ENCODE results near the gene PCDHA1.
"Not testable (repeated sequence)": the region's sequence is repeated elsewhere in the genome, so short reads cannot be mapped to it uniquely, and the experiment has no call there.

DNA sequence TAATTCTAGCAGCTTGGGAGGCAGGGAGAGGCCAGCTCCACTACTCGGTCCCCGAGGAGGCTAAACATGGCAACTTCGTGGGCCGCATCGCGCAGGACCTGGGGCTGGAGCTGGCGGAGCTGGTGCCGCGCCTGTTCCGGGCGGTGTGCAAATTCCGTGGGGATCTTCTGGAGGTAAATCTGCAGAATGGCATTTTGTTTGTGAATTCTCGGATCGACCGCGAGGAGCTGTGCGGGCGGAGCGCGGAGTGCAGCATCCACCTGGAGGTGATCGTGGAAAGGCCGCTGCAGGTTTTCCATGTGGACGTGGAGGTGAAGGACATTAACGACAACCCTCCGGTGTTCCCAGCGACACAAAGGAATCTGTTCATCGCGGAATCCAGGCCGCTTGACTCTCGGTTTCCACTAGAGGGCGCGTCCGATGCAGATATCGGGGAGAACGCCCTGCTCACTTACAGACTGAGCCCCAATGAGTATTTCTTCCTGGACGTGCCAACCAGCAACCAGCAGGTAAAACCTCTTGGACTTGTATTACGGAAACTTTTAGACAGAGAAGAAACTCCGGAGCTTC lies 48.6 kb downstream of the PCDHA1 start:
- TF ChIP-seq, protein P1, sequence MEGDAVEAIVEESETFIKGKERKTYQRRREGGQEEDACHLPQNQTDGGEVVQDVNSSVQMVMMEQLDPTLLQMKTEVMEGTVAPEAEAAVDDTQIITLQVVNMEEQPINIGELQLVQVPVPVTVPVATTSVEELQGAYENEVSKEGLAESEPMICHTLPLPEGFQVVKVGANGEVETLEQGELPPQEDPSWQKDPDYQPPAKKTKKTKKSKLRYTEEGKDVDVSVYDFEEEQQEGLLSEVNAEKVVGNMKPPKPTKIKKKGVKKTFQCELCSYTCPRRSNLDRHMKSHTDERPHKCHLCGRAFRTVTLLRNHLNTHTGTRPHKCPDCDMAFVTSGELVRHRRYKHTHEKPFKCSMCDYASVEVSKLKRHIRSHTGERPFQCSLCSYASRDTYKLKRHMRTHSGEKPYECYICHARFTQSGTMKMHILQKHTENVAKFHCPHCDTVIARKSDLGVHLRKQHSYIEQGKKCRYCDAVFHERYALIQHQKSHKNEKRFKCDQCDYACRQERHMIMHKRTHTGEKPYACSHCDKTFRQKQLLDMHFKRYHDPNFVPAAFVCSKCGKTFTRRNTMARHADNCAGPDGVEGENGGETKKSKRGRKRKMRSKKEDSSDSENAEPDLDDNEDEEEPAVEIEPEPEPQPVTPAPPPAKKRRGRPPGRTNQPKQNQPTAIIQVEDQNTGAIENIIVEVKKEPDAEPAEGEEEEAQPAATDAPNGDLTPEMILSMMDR (conservative IDR thresholded peaks at IDR 0.05; ENCODE audit: low read depth, low read length) = not testable (repeated sequence)
- not testable (repeated sequence) for TF ChIP-seq EZH2 (IDR thresholded peaks at IDR 0.05; ENCODE audit: borderline replicate concordance, low read depth, low read length, poor library complexity, severe bottlenecking)

All from A673 (cell line).